Measurements from ENCODE around the gene CYP2U1.

CYP2U1 gene

DNA sequence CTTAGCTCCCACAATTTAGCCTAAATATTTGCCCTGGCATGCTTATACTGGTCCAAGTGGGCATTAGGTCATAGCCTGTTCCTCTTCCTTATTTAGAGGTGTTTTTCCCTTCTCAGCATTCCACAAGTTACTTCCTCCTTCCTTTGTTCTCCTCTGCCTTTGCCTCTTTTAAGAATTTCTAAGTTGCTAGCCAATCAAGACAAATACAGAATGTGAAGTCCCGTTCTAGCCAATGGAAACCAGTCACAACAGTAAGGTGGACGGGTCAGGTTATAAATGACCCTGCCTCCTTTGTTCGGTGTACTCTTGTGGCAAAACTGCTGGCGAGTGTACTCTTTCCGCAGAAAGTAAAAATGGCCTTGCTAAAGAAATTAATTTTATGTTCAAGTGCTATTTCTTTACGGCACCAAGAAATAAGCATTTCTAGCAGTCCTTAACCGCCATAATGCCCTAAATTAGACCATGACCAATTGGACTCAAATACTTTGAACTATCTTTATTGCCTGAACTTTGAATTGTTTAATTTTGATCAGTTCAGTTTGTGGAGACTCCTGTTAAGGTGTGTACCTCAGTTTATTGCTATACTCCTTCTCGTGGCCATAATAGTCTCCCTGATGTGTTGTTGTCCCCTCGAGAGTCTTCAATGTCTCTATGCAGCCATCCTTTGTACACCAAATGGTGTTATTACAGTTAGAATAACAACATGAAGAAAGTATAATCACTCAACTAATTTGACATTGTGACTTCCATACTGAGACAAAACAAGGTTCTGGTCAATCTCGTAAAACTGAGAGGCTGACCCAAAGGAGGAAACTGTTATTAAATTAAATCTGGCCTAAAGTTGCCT is 56.8 kb downstream of the CYP2U1 start:
- DNase-seq, result no peak

DNA sequence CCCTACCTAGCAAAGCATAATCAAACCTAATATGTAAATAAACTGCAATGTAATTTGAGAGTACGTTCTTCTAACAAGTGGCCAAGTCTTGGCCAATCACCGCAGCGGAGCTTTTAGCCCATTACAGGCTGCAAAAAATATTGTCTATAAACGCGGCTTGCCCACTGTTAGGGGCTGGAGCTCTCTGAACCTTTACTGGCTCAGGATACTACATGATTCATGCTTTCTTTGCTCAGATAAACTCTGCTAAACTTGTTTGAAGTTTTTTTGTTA is 57.4 kb downstream of the CYP2U1 start:
- no peak for DNase-seq

DNA sequence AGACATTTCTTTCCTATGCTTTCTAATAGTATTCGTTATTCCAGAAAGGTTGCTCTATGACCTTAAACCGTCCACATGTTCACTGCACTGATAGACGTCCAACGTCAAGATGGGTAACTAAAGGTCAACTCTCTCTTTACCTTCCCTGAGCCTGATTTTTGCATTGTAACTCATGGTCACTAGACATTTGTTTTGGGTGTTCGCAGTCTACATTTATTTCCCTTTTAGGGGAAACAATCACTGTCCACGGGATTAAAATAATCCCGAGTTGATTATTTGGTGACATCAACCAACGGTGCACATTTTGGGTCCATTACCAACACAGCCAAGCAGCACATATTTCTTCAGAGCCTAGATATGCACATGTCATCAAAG is 57.8 kb downstream of the CYP2U1 start:
- DNase-seq, result no peak

DNA sequence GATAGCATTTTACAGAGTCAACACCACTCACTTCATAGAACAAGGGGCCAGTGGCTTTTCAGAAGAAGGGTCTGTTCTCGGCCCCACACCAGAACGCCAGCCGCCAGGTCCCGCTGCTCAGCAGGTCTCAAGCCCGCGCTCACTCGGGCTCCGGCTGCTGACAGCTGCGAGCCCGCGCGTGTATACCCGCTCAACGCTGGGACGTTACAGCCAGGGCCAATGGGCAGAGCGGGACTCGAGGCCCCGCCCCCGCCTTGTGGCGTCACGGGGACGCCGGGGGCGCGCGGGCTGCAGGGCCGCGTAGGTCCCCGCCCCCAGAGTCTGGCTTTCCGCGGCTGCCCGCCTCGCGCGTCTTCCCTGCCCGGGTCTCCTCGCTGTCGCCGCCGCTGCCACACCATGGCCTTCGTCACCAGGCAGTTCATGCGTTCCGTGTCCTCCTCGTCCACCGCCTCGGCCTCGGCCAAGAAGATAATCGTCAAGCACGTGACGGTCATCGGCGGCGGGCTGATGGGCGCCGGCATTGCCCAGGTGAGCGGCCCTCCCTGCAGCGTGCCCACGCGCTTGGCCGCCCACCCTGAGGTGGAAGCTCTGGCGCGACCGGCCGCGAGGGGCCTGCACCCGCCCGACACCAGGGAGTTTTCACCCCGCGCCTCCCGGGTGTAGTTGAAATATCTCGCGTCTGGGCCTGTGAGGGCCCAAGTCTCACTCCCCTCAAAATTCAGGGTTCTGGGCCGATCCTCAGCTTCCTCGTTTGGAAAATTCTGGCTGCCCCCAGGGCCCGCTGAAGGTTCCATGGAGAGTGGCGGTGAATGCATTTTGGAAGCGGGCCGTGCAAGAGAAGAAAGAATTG is 58.4 kb downstream of the CYP2U1 start, which contains the start of gene HADH:
Gene HADH (plus strand): TSS at position 353 of the 850 bp plus-strand sequence. CDS start 44 bp downstream, at position 397.
- peak; percentile 97 for DNase-seq

DNA sequence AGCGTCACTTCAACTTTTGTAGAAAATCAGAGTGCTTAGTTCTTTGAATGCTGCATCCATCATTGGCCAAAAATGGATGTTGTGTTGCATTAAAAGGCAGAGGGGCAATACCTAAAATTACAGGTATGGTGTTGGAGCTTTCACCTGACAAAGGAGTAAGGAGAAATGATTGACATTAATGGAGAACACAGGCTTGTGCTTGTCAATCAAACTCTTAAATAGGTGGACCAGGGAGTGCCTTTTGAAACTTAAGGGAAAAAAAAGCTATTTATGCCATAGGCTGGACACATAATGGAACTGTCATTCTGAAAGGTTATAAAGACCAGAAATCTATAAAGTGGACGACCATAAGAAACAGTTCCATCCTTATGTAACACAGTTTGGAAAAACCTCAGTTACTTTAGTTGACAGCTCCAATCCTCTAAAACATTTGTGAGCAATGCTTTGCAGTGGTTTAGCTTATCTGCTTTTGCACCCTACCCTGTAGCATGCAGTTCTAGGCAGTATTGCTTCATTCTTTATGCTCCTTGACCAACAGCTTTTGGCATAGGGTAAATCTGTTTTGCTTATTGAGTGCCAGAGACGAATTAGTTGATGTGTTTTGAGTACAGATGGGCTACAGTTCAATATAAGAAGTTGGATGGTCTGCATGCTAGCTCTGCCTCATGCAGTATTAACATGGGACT is 60.7 kb downstream of the CYP2U1 start:
- no peak for DNase-seq

DNA sequence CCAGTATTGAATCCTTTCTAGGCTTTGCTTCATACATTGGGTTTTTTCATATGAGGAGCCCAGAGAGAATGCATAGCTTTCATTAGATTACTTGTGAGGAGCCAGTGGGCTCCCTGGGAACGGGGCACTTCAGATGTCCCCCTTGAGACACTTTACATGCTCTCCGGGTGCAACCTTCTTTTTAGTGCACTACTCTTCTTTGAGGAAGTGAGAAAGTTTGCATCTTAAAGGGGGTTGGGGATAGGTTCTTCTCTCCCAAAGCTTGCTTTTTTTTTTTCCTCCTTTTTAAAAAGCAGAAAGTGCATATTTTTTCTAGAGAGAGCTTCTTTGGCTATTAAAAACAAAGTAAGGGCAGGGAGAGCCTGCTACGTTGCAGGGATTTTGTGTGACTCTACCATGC is 62.6 kb downstream of the CYP2U1 start:
- DNase-seq, result no peak

DNA sequence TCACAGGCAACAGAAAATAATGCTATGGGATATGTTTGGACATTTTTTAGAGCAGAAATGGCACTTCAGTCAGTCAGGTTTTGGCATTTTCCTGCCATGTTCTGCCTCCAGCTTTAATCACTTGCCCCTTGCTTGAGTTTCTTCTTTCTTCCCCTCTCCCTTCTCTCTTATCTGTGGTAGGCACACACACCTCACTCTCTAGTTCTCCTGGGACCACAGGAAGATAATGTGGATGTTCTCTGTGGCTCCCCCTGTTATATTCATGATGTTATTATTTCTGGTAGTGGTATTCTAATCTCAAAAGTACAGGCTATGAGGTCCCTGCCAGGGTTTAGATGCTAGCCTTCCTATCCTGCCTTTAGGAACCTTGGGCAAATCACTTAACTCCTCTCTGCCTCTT is 63.5 kb downstream of the CYP2U1 start:
- no peak for DNase-seq

DNA sequence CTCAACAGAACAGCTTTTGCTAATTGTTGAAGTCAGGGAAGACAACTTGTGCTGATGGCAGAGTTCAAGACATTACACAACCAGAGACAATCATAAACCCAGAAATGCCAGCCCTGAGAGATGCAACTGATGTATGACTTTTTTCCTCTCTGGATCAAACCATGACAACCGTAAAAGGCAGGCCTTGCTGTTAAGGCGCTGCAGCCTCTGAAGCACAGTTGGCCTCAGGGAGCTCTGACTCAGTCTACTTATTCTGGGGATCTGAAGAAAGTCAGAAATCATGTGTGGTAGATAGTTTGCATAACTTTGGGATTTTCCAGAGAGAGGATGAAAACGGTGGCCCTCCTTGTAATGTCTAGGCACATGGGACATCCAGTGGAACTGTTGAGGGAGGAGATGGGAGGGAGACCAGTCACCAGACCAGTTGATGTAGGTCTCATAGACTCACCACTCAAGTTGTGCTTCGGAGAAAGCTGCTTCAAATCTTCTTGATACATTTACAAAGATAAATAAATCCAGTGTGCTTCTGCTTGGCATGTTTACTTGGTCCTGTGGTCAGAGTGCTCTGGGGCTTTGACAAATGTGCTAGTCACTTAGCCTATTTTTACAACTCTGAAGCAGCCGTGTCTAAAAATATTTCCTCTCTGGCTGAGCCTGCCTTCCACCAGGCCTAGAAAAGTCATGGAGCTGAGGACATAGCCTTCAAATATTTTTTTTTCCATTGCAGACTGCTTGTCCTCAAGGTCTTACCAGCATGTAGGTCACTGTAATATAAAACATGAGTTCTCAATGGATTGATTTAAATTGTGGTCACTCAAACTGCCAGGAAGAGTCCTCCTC is 65.8 kb downstream of the CYP2U1 start:
- DNase-seq, result no peak

DNA sequence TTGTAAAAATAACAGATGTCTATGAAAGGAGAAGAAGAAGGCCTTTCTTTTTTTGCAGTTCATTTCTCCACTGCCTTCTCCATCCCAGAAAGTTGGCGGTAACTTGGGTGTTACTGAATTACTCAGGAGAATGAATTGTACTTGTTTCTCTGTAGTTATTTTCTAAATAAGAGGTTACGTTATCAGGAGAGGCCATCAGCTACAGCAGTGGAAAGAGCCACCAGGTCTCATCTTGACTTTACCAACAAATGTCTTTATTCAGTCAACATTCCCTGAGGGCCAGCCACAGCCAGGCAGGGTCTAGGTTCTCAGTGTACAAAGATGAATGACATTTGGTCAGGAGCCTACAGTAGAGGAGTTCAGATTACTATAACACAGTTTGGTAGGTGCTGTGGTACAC is 66.4 kb downstream of the CYP2U1 start:
- no peak for DNase-seq

DNA sequence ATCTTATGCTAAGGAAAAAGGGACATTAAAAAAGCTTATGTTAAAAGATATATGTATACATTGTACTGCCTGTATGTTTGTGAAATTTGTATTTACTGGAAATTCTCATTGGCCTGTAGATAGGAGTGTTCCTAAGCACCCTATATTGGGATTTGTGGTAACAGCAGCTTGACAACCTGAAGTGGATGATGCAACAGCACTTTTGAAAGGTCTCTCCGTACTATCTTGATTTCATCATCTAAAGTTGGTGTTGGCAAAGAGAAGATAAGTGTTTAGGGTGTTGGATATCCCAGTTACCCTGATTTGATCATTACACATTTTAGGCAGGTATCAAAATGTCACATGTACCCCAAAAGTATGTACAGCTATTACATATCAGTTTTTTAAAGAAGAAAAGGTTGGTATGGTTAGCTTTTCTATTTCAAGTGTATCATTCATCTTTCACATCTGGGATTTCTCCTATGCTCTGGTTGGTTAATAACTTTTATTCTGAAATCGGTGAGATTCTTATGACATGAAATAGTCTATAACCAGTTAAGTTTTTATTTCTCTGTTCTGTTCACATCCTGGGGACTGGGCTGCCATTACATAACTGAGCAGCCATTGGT is 68.7 kb downstream of the CYP2U1 start:
- DNase-seq, result no peak

DNA sequence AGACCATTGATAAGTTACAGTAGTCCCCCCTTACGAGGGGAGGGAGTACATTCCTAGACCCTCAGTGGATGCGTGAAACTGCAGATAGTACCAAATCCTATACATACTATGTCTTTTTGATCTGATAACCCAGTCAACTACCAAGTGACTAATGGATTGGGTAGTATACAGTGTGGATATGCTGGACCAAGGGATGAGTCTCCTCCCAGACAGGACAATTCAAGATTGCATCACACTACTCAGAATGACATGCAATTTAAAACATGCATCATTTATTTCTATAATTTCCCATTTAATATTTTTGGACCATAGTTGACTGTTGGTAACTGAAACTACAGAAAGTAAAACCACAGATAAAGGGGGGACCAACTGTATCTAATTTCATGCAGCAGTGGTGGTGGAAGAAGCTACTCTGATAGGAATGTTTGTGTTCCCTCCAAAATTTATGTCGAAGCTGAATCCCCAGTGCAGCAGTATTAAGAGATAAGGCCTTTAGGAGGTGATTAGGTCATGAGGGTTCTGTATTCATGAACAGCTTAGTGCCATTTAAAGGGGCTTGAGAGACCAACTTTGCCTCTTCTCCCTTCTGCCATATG is 70.3 kb downstream of the CYP2U1 start:
- DNase-seq, result no peak
